Right lobe of liver (tissue), 6 donors: ENCODE data around the gene CEP112. TPM values are rescaled to one million over a fixed set of nuclear protein-coding genes. Genes with fewer than 3 reads are reported as not detected.
A peak's percentile ranks its signal among the peaks of the same experiment; 100 is the strongest.

Experiments used
- ATAC-seq, 4 donors: fragments of 200-7000 bp; cut with Tn5 transposase; one replicate each; pipeline ENCODE4 v1.9.1; 2020; ENCODE audit warnings: mild to moderate bottlenecking in 4 of 4, moderate library complexity in 4 of 4
- DNase-seq, 3 donors: peaks; one replicate each; pipeline ENCODE4 v3.0.0-alpha.2; 2020
- H3K27ac ChIP-seq, 3 donors: fragments of 200-600 bp; one replicate each; pipeline ENCODE4 v1.8.0; 2022
- H3K27me3 ChIP-seq, 2 donors: fragments of 200-600 bp; one replicate each; pipeline ENCODE4 v1.8.0; 2022
- H3K36me3 ChIP-seq, 4 donors: fragments of 200-600 bp; sonication (generic) in 1 of 4; one replicate each; pipeline versions ENCODE4 v1.5.1 to v1.8.0; 2017 to 2022; ENCODE audit warnings: control low read depth in 1 of 4
- H3K4me1 ChIP-seq, 4 donors: fragments of 200-600 bp; sonication (generic) in 1 of 4; one replicate each; pipeline versions ENCODE4 v1.5.1 to v1.8.0; 2017 to 2022; ENCODE audit warnings: control low read depth in 1 of 4
- H3K4me3 ChIP-seq, 3 donors: fragments of 200-600 bp; one replicate each; pipeline ENCODE4 v1.8.0; 2022
- H3K9me3 ChIP-seq, 4 donors: fragments of 200-600 bp; sonication (generic) in 1 of 4; one replicate each; pipeline versions ENCODE4 v1.5.1 to v1.8.0; 2017 to 2022; ENCODE audit warnings: control low read depth in 1 of 4
- POLR2A ChIP-seq: fragments of 450-650 bp; IDR thresholded peaks from one replicate; pipeline ENCODE4 v1.6.1; 2017; ENCODE audit warnings: antibody characterized with exemption, mild to moderate bottlenecking
- WGBS: methylation state at CpG from one replicate; pipeline ENCODE4 v1.1.6; 2018; ENCODE audit warnings: low coverage, low lambda C conversion rate; ENCODE audit not compliant: insufficient coverage; ENCODE audit errors: missing lambda C conversion rate; 5-methylcytosine and 5-hydroxymethylcytosine counted together
- intact Hi-C, 2 donors: fragments of 100-400 bp; cut with DNase I; formaldehyde crosslinking; loops; one replicate each; pipeline versions ENCODE4 v1.11.2 to v1.14.1; 2022
- total RNA-seq, 6 experiments: library from RNA; depleted of rRNA in 2 of 6; stranded (reverse); fragments of >200 nt in 2 of 6; fragmentation: NEBNext Ultra II Directional in 3 of 6; extraction: Animal tissue kit (Norgen Biotek cat#: 25700) in 3 of 6; gene quantifications; one replicate each; pipeline versions ENCODE4 v1.1.0 to v1.2.4, GENCODE V29; 2016 to 2023
- TF ChIP-seq, protein P1 (sequence below), 4 donors: fragments of 200-600 bp in 3 of 4; fragments of 450-650 bp in 1 of 4; IDR thresholded peaks; one replicate each; pipeline versions ENCODE4 v1.5.1 to v1.8.0; 2016 to 2022; ENCODE audit warnings: antibody characterized with exemption in 4 of 4, mild to moderate bottlenecking in 2 of 4
- donor health status: DM: no; HTN: yes; CAD: no.
- donor health status: DM: no; HTN: no; CAD: no.
- donor health status: DM: no; HTN: no; CAD: no.
- donor health status: DM: no; HTN: yes; CAD: no.
- donor health status: DM: no; HTN: yes; CAD: no.

The CEP112 gene
- total RNA-seq, 6 experiments from 2014 or later = 2.2 to 4.6 (median 3.9) TPM

DNA sequence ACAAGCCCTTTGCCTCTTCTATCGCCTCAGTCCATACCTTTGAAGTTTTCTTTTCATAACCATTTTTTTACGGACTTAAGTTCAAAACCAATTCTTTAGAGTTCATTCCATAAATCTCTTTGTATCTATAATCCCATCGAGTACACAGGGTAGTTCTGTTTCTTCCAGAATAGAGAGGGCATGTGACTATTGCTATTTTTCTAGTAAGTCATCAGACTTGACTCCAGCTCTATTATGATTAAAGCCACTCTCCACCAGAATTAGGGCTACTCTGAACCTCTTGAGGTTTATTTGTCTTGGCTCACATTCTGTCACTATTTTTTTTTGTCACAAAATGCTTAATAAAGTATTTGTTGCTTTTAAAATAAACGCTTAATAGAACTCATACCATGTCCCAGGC is 438.6 kb downstream of the CEP112 start:
- H3K27ac ChIP-seq = no peak overlapping the region
- DNase-seq (no peak), ATAC-seq (no peak)
- 58% methylated on average over 4 of the region's 4 CpGs for WGBS
- TF ChIP-seq POLR2A = no peak
- TF ChIP-seq, protein P1, sequence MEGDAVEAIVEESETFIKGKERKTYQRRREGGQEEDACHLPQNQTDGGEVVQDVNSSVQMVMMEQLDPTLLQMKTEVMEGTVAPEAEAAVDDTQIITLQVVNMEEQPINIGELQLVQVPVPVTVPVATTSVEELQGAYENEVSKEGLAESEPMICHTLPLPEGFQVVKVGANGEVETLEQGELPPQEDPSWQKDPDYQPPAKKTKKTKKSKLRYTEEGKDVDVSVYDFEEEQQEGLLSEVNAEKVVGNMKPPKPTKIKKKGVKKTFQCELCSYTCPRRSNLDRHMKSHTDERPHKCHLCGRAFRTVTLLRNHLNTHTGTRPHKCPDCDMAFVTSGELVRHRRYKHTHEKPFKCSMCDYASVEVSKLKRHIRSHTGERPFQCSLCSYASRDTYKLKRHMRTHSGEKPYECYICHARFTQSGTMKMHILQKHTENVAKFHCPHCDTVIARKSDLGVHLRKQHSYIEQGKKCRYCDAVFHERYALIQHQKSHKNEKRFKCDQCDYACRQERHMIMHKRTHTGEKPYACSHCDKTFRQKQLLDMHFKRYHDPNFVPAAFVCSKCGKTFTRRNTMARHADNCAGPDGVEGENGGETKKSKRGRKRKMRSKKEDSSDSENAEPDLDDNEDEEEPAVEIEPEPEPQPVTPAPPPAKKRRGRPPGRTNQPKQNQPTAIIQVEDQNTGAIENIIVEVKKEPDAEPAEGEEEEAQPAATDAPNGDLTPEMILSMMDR (IDR thresholded peaks at IDR 0.05) = no peak
- H3K27me3 ChIP-seq = no peaks in the 10 kb centered on the region
- H3K36me3 ChIP-seq = no peaks in the 10 kb centered on the region
- intact Hi-C loops = no loop called here
- H3K9me3 ChIP-seq = no peaks in the 10 kb centered on the region
- H3K4me3 ChIP-seq = no peak overlapping the region
- H3K4me1 ChIP-seq = peaks cover 0 to 9% (median 0%) of the 10 kb centered on the region in 4 donors

DNA sequence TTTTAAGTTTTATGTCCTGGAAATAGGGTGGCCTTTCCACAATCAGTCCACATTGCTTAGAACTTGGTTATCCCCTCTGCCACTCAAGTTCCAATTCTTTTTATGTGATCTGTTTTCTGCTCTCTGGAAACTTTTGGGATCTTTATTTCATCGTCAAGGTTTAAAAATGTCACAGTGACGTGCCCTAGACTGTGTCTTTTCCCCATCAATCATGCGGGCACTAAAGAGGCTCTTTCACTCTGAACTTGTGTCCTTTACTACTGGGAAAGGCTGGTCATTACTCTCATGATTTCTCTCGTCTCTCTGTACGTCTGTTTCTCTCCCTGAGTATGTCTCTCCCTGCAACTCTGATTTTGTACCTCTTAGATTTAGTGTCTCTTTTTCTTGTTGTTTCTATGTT is 440.7 kb downstream of the CEP112 start:
- Histone ChIP-seq H3K9me3 (no peaks in the 10 kb centered on the region), H3K27ac (no peak overlapping the region), H3K4me1 (peaks cover 0 to 9% (median 0%) of the 10 kb centered on the region in 4 donors), H3K36me3 (no peaks in the 10 kb centered on the region), H3K27me3 (no peaks in the 10 kb centered on the region), H3K4me3 (no peak overlapping the region)
- WGBS = 68% methylated on average over 5 of the region's 5 CpGs
- TF ChIP-seq, protein P1 (IDR thresholded peaks at IDR 0.05) = no peak
- TF ChIP-seq POLR2A = no peak
- no peak for ATAC-seq
- no peak for DNase-seq
- intact Hi-C loops = no loop called here

DNA sequence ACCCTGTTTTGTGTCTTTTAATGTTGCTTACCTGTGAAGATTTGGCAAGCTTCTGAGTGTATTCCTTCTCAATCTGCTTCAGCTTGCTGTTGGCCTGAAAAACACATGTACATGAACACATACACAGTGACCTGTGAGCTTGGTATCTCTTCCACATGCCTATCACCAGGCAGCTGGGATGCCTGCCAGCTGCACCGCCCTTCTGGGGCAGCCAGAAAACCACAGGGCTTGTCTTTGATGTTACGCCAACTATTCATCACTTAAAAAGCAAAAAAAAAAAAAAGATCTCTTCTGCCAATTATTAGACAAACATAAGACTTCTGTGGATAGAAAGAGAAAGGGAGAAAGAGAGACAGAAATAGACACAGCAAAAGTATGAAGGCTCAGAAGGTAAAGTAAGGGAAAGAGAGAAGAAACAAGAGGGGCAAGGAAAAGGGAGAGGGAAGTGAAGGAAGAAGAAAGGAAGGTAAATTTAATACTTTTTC is 441.3 kb downstream of the CEP112 start:
- H3K4me3 ChIP-seq = no peak overlapping the region
- no peak overlapping the region for H3K27ac ChIP-seq
- WGBS = 9% methylated on average over 2 of the region's 2 CpGs
- no peaks in the 10 kb centered on the region for H3K9me3 ChIP-seq
- peak; percentile 79 to 87 (median 83) for DNase-seq
- intact Hi-C loops = no loop called here
- peak; percentile 81 to 97 (median 95) for ATAC-seq
- TF ChIP-seq POLR2A = no peak
- TF ChIP-seq, protein P1 (IDR thresholded peaks at IDR 0.05) = no peak
- H3K4me1 ChIP-seq = peaks cover 0 to 9% (median 0%) of the 10 kb centered on the region in 4 donors
- H3K36me3 ChIP-seq = no peaks in the 10 kb centered on the region
- no peaks in the 10 kb centered on the region for H3K27me3 ChIP-seq

DNA sequence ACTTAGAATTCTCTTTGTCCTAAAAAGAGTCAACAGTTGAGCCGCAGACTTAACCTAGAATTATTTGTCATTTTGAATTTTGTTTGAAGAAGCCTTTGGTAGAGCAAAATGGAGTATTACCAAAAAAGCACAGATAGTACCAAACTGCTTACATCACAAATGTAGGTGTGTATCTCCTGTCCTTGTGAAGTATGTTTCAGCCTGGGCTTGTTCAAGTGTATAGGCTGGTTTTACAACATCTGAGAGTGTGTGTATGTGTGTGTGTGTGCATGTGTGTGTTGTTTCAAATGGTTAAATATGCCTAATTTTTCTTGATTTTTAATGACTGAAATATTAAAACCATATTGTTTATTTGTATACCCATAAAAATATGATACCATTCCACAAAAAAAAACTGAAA is 441.8 kb downstream of the CEP112 start:
- TF ChIP-seq, protein P1 (IDR thresholded peaks at IDR 0.05) = no peak
- no peak for TF ChIP-seq POLR2A
- H3K4me3 ChIP-seq = no peak overlapping the region
- H3K4me1 ChIP-seq = peaks cover 0 to 9% (median 0%) of the 10 kb centered on the region in 4 donors
- H3K27me3 ChIP-seq = no peaks in the 10 kb centered on the region
- intact Hi-C loops = no loop called here
- WGBS = 79% methylated on average over 1 of the region's 1 CpG
- no peaks in the 10 kb centered on the region for H3K9me3 ChIP-seq
- no peak overlapping the region for H3K27ac ChIP-seq
- DNase-seq (no peak), ATAC-seq (peak in 1 of 4 donors; percentile 29)
- no peaks in the 10 kb centered on the region for H3K36me3 ChIP-seq

DNA sequence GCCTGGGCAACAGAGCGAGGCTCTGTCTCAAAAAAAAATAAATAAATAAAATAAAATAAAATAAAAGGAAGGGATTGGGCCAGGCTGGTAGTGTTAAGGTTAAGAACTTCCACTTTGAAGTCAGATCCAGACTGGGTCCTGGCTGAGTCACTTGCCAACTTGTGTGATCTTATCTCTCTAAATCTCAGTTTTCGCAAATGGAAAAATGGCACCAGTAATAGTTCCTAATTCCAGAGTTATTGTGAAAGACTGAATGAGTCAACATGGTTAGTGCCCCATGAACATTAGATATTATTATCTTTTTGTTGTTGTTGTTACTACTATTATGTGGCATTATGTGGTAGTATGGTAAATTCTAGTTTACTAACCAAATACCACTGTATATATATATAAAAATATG is 442.5 kb downstream of the CEP112 start:
- H3K27ac ChIP-seq = no peak overlapping the region
- intact Hi-C loops = no loop called here
- H3K36me3 ChIP-seq = no peaks in the 10 kb centered on the region
- H3K4me1 ChIP-seq = peaks cover 0 to 9% (median 0%) of the 10 kb centered on the region in 4 donors
- no peak overlapping the region for H3K4me3 ChIP-seq
- no peaks in the 10 kb centered on the region for H3K27me3 ChIP-seq
- no peaks in the 10 kb centered on the region for H3K9me3 ChIP-seq
- TF ChIP-seq, protein P1 (IDR thresholded peaks at IDR 0.05) = no peak
- TF ChIP-seq POLR2A = no peak
- WGBS = 44% methylated on average over 2 of the region's 2 CpGs
- DNase-seq = no peak
- peak in 3 of 4 donors; percentile 23 to 72 (median 53) for ATAC-seq
